SU-DHL-6 (cell line): ENCODE measurements around the gene ZNF536.

Experiments
- CTCF ChIP-seq: fragments of 200-600 bp; sonication (generic); IDR thresholded peaks from one replicate; pipeline ENCODE4 v1.5.1; 2017; ENCODE audit warnings: antibody characterized with exemption, mild to moderate bottlenecking, low read length, moderate library complexity; ENCODE audit not compliant: insufficient read depth, poor library complexity, severe bottlenecking
- EZH2phosphoT487 ChIP-seq: fragments of 200-600 bp; sonication (generic), shearing (Covaris generic); conservative IDR thresholded peaks from 2 replicates; pipeline ENCODE4 v1.6.1; 2018; ENCODE audit warnings: mild to moderate bottlenecking, antibody characterized with exemption, low read length, moderate library complexity, mixed read lengths

GRCh38 chr19:30342901-30343300 lies 29.3 kb upstream of the ZNF536 start:
- no peak for TF ChIP-seq CTCF
- TF ChIP-seq EZH2phosphoT487 = no peak
